NCI-H146 (cell line): Measurements from ENCODE around the gene MORC2.

Experiments used
- DNase-seq: peaks from one replicate; lab custom pipeline; 2025; lab: John Stamatoyannopoulos, UW

Gene MORC2

DNA sequence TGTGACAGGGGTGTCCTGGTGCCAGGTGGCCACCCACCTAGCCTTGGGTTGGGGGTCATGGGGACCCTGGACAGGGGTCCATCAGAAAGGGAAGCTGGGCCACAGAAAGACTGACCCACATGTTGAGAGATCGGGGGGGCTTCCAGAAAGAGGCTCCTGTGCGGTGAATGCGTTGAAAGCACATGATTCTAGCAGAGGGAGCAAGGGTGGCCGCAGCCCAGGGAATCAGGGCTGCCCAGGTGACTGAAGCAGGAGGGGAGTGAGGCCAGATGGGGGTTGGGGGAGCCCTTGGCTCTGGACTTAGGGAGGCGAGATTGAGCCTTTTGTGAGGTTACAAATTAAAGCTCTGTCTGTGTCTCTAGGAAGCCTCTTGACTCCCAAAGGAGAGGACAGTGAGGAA lies 80.7 kb downstream of the MORC2 start:
- no peak for DNase-seq

- DNase-seq = no peak
Measured at GRCh38 chr22:30887453-30887852, 81.1 kb downstream of the MORC2 start.

DNA sequence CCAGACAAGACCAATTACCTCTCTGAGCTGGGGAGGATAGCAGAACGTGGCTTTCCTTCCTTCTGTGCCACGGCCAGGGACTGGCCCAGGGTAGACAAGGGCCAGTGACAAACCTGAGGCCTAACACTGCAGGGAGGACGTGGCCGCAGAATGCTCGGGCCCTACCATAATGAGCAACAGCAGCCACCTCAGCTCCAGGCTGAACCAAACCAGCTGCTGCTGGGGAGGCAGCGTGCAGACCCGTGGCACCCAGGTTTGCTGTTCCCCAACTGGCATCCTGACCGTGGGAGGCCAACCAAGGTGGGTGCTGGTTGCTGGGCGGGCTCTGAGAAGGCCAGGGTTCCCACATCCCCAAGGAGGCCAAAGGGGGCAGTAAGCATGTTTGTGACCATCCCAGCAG lies 83.0 kb downstream of the MORC2 start:
- DNase-seq = no peak

DNA sequence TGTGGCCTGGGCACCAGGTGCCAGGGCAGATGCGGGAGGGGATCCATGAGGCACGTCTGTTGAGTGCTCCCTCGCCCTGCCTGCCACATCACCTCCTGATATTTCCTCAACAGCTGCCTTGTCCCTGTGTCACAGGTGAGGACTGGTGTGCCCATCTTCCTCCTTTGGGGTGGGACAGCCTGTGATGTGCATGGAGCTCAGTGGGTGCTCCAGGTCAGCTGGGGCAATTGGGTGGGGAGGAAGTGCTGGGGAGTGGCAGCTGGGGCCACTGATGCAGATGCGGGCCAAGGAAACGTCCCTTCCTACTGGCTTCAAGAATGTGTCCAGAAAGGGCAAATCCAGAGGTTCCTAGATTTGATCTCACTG lies 83.6 kb downstream of the MORC2 start:
- DNase-seq = no peak

- no peak for DNase-seq
Measured at GRCh38 chr22:30884211-30885000, 84.2 kb downstream of the MORC2 start.

- no peak for DNase-seq
Measured at GRCh38 chr22:30883586-30884145, 84.9 kb downstream of the MORC2 start.

GRCh38 chr22:30882974-30883533 lies 85.5 kb downstream of the MORC2 start:
- no peak for DNase-seq

DNA sequence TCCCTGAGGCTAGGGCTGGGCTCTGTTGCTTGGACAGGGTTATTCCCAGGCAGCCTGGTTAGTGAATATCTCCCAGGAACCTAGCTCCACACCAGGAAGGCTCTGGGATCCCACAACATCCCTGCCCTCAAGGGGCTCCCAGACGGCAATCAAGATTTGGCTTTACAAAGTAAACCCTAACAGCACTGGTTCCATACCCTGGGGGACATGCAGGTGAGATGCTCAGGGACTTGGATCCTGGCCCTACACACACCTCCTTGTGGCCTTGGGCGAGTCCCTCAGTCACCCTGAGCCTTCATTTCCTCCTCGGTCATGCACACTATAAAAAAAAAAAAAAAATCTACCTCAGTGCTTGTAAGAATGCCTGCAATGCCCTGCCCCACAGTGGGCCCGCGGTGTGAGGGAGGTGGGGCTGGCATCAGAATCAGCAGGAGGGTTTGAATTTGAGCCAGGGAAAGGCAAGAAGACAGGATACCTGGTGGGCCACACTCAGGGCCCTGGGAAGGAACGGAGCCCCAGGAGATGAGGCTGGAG lies 86.3 kb downstream of the MORC2 start:
- DNase-seq = no peak

DNA sequence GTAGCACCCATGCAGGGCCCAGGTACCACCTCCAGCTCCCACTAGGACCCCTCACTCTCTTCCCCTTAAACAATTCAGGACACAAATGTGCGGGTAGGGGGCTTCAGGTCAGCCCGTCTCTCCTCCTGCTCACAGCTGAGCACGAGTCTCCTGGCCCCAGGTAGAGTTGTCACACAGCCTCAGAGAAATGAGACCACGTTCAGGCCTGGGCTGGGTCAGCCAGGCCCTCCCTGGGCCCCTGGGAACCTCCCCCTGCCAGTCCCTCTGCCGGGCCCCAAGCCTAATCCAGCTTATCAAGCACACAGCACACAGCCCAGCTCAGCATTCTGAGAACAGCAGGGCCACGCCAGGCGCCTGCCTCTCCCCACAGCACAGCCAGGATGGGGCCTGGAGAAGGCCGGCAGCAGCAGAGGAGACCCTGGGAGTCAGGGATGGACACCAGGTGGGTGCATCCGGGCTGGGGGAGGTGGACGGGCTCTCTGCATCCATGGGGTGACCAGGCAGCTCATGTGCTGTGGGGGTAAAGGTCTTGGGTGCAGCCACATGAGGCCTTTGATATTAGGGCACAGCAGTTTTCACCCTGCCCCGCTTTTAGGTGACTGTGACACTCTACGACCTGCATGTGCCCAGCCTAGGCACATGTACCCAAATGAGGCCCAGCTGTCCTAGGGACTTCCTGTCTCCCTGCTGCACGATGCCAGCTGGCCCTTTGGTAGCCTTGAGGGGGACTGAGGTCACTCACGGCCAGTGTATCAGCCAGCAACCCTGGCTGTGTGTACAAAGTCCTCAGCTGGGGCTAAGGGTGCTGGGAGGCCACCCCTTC lies 87.0 kb downstream of the MORC2 start:
- no peak for DNase-seq

DNA sequence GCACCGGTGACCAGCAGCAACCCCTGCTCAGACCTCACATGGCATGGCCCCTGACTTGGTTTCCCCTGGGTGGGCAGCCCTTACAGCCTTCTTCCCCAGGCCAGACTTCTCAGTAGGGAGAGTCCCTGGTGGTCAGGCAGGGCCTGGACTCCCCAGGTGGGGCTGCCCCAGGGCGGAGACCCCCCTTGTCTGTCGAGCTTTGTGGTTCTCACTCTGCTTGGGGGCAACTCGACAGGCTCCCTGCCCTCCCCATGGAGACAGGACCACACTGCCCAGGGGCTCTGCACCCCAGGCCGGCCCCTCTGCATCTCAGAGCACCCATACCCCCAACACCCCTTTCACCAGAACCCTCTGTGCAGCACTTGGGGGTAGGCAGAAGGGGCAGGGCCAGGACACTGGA lies 87.7 kb downstream of the MORC2 start:
- no peak for DNase-seq

GRCh38 chr22:30880181-30880601 lies 88.4 kb downstream of the MORC2 start:
- DNase-seq = no peak

DNA sequence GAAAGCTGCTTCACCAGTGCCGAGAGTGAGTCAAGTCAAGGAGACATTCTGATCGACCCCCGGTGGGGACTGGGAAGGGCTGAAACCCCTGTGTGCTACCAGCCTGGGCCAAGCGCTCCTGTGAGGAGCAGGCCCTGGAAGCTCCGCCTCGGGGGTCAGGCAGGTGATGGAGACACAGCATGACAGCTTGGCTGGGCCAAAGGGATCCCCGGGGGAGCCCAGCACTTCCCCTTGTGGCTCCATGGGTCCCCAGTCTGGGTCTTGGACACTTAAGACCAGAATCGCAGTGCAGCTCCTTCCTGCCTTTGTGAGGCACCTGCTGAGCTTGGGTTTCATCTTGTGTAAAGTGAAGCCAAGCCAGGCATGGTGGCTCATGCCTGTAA lies 89.2 kb downstream of the MORC2 start:
- no peak for DNase-seq

DNA sequence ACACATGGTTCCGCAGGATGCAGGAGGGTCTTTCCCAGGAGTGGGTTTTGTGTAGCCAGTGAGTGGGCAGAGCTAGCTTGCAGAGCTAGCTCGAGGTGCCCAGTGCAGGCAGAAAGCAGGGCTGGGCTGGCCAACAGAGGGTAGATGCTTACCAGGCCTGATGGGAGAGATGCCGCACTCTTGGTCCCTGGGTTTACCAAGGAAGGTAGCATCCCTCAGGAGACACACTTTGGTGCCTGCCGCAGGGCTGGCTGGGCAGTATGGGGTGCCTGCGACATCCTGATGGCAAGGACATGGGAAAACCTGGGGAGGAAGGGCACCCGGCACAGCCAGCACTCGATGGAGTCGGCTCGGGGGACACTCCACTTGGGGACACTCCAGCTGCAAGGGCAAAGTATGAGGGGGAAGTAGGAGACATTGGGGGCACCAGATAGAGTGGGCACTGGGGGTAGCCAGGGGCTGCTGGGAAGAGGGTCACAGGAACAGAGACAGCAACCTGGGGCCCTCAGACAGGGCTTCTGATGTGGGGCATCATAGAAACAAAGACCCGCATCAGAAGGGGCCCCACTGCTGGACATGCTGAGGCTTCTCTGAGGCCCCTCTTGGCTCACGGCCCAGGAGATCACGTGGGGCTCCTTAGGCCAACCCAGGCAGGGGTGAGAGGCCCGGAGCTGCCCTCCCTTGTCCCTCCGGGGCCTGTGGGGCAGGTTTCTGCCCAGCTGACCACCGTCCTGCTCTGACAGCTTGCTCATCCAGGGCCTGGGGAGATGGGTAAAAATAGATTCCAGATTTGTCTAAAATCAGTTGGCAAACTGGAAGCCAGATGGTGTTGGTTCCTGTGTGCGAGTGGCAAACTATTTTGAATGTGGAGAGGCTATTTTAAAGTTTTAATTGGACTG lies 89.8 kb downstream of the MORC2 start:
- no peak for DNase-seq

- DNase-seq = no peak
Measured at GRCh38 chr22:30877662-30878515, 90.7 kb downstream of the MORC2 start.

DNA sequence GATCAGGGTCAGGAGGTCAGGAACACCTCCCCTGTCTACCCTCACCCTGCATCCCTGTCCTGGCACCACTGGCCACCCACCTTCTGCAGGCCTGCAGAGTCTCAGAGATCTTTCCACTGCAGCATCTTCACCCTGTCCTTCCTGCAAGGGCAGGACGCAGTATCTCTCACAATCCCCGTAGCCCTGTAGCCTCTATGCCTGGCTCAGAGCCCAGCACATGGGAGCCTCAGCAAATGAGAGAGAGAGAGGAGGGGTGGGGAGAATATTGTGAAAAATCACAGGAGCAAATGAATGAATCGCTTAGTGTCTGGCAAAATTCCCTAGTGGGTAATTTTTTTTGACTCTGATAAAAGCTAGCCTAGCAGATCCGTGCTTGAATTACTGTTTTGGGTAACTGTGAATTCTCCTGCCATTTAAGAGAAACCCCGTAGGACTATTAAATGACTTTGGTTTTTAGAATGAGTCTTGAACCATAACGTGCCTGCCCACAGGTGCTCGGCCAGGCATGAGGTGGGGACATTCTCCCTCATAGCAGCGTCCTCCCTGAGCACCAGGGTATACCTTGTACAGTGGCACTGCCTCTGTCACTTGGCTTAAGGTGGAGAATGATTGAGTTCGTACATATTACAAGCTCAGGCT lies 91.5 kb downstream of the MORC2 start:
- no peak for DNase-seq

DNA sequence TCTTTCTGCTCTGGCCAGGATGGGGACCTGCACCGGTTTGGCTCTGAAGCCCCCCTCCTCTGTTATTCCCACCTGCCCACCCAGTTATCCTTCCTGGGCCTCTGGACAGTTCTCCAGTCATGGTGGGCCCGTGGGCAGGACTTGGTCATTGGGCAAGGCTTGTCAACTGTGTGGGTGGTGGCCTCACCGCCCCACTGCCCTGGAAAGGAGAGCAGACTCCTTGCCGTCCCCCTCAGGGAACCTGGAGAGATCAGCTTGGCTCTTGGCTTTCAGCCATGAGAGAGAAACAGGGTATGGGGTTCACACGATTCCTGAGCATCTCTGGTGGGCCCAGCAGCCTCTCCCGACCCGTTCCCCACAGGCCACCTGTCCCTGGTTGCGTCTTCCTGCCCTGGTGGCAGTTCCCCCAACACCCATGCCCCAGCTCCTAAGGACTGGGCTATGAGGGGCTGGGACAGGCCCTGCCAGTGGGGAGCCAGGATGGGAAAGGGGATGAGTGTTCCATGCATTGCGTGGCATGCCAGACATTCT lies 92.3 kb downstream of the MORC2 start:
- DNase-seq = no peak

- DNase-seq = no peak
Measured at GRCh38 chr22:30875481-30876215, 92.9 kb downstream of the MORC2 start.
